ENCODE measurements around the gene PCOLCE2.

PCOLCE2 gene

DNA sequence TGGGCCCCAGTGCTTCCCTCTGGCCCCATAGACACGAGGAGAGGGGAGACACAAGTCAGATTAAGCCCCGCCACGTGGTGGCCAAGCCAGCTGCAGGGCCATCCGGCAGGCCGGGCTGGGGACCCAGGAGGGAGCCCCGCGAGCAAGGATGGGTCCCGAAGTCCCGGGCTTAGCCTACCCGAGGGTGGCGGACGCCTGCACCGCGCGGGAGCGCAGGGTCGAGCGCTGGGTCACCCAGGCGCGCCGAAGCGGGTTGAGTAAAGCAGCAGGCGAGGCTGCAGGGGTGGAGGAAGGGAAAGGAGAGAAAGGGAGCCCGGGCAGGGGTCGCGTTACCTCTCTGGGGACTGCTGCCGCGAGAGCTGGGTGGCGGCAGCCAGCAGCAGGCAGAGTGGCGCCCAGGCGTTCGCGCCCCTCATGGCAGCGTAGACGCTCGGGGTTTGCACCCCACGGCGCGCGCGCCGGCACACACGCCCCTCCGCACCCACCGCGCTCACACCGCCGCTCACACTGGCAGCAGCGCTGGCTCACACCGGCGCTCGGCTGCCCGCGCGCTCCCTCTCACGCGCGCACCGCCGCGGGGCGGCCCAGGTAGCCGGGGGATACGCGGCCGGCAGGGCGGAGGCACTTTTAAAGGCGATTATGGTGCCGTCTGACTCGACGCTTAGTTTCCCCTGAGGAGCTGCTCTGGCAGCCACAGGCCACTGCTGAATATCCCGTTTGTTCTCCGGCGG is at the start of gene PCOLCE2:
PCOLCE2 (minus strand) TSS at position 603 of the 731 bp plus-strand sequence; CDS start at position 416, 187 bp downstream.
- Histone ChIP-seq H3K9me3 (ENCODE audit: low read depth, low read length) (no peaks in the 10 kb centered on the region), H3K36me3 (ENCODE audit: insufficient read depth, low read length) (no peaks in the 10 kb centered on the region), H3K9ac (ENCODE audit: insufficient read length) (peak within 1 kb of the TSS; percentile 61), H3K27ac (no peak within 1 kb of the TSS), H3K4me3 (peak within 1 kb of the TSS; percentile 89)
- no peak for TF ChIP-seq POLR2AphosphoS5 (IDR thresholded peaks at IDR 0.05; ENCODE audit: borderline replicate concordance, low read depth, low read length)
- no peak for DNase-seq (ENCODE audit: low read depth, low spot score)

DNA sequence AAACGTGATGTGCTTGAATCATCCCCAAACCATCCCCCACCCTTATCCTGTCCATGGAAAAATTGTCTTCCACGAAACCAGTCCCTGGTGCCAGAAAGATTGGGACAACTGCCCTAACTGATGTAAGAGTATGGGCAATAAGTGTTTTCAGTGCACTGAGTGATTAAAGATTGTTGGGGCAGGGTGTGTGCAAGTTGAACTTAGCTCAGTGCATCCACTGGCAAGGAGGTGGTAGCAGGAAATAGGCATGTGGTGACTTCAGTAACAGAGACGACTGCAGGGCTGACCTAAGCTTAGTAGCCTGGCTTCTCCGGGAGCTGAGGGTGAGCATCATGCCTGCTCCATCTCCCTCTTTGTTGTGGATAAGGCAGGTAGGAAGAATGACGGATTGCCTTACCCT is 47.1 kb upstream of the PCOLCE2 start:
- H3K4me3 ChIP-seq, result no peak overlapping the region
- no peak for DNase-seq (ENCODE audit: low read depth, low spot score)
- no peak overlapping the region for H3K9ac ChIP-seq (ENCODE audit: insufficient read length)
- no peak overlapping the region for H3K27ac ChIP-seq
- H3K9me3 ChIP-seq (ENCODE audit: low read depth, low read length), result no peaks in the 10 kb centered on the region
- no peaks in the 10 kb centered on the region for H3K36me3 ChIP-seq (ENCODE audit: insufficient read depth, low read length)
- no peak for TF ChIP-seq POLR2AphosphoS5 (IDR thresholded peaks at IDR 0.05; ENCODE audit: borderline replicate concordance, low read depth, low read length)
- no peak for TF ChIP-seq FOXP2 (optimal IDR thresholded peaks at IDR 0.05; ENCODE audit: control extremely low read depth, extremely low read length, insufficient read depth)
- no peak for TF ChIP-seq EZH2 (IDR thresholded peaks at IDR 0.05)

DNA sequence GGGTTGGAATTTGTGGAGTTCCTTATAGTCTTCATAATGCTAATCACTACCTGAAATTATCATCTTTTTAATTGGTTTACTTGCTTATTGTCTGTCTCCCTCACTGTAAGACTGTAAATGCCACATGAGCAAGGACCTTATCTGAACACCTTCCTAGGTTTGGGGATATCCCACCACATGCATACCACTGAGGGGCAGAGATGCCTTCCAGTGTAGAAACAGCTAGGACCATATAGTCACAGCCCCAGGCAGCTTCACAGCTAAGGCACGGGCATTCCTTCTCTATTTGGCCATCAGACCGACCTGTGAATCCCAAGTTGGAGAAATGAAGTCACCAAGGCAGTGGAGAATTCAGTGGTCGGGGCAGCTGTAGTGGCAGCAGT is 46.0 kb upstream of the PCOLCE2 start:
- Histone ChIP-seq H3K9ac (ENCODE audit: insufficient read length) (no peak overlapping the region), H3K36me3 (ENCODE audit: insufficient read depth, low read length) (no peaks in the 10 kb centered on the region), H3K27ac (no peak overlapping the region), H3K4me3 (no peak overlapping the region), H3K9me3 (ENCODE audit: low read depth, low read length) (no peaks in the 10 kb centered on the region)
- TF ChIP-seq FOXP2 (optimal IDR thresholded peaks at IDR 0.05; ENCODE audit: control extremely low read depth, extremely low read length, insufficient read depth), result no peak
- no peak for TF ChIP-seq EZH2 (IDR thresholded peaks at IDR 0.05)
- no peak for TF ChIP-seq POLR2AphosphoS5 (IDR thresholded peaks at IDR 0.05; ENCODE audit: borderline replicate concordance, low read depth, low read length)
- no peak for DNase-seq (ENCODE audit: low read depth, low spot score)

- no peaks in the 10 kb centered on the region for H3K36me3 ChIP-seq (ENCODE audit: insufficient read depth, low read length)
- no peak for DNase-seq (ENCODE audit: low read depth, low spot score)
- no peaks in the 10 kb centered on the region for H3K9me3 ChIP-seq (ENCODE audit: low read depth, low read length)
- H3K4me3 ChIP-seq, result no peak overlapping the region
- H3K9ac ChIP-seq (ENCODE audit: insufficient read length), result no peak overlapping the region
- no peak overlapping the region for H3K27ac ChIP-seq
- TF ChIP-seq EZH2 (IDR thresholded peaks at IDR 0.05), result no peak
- TF ChIP-seq FOXP2 (optimal IDR thresholded peaks at IDR 0.05; ENCODE audit: control extremely low read depth, extremely low read length, insufficient read depth), result no peak
- no peak for TF ChIP-seq POLR2AphosphoS5 (IDR thresholded peaks at IDR 0.05; ENCODE audit: borderline replicate concordance, low read depth, low read length)
Measured at GRCh38 chr3:142934128-142934886, 45.4 kb upstream of the PCOLCE2 start.

GRCh38 chr3:142931222-142931621 is 42.3 kb upstream of the PCOLCE2 start:
- DNase-seq (ENCODE audit: low read depth, low spot score), result no peak
- Histone ChIP-seq H3K4me3 (no peak overlapping the region), H3K36me3 (ENCODE audit: insufficient read depth, low read length) (no peaks in the 10 kb centered on the region), H3K27ac (no peak overlapping the region), H3K9me3 (ENCODE audit: low read depth, low read length) (no peaks in the 10 kb centered on the region), H3K9ac (ENCODE audit: insufficient read length) (no peak overlapping the region)
- no peak for TF ChIP-seq POLR2AphosphoS5 (IDR thresholded peaks at IDR 0.05; ENCODE audit: borderline replicate concordance, low read depth, low read length)
- TF ChIP-seq FOXP2 (optimal IDR thresholded peaks at IDR 0.05; ENCODE audit: control extremely low read depth, extremely low read length, insufficient read depth), result no peak
- no peak for TF ChIP-seq EZH2 (IDR thresholded peaks at IDR 0.05)

GRCh38 chr3:142930463-142930862 is 41.6 kb upstream of the PCOLCE2 start:
- no peak overlapping the region for H3K4me3 ChIP-seq
- DNase-seq (ENCODE audit: low read depth, low spot score), result no peak
- TF ChIP-seq FOXP2 (optimal IDR thresholded peaks at IDR 0.05; ENCODE audit: control extremely low read depth, extremely low read length, insufficient read depth), result no peak
- no peak for TF ChIP-seq POLR2AphosphoS5 (IDR thresholded peaks at IDR 0.05; ENCODE audit: borderline replicate concordance, low read depth, low read length)
- no peak for TF ChIP-seq EZH2 (IDR thresholded peaks at IDR 0.05)

GRCh38 chr3:142929890-142930289 is 41.0 kb upstream of the PCOLCE2 start:
- no peaks in the 10 kb centered on the region for H3K9me3 ChIP-seq (ENCODE audit: low read depth, low read length)
- H3K27ac ChIP-seq, result no peak overlapping the region
- no peak for TF ChIP-seq POLR2AphosphoS5 (IDR thresholded peaks at IDR 0.05; ENCODE audit: borderline replicate concordance, low read depth, low read length)
- no peak for TF ChIP-seq EZH2 (IDR thresholded peaks at IDR 0.05)
- no peak for TF ChIP-seq FOXP2 (optimal IDR thresholded peaks at IDR 0.05; ENCODE audit: control extremely low read depth, extremely low read length, insufficient read depth)
- no peak overlapping the region for H3K9ac ChIP-seq (ENCODE audit: insufficient read length)
- no peak for DNase-seq (ENCODE audit: low read depth, low spot score)
- H3K36me3 ChIP-seq (ENCODE audit: insufficient read depth, low read length), result no peaks in the 10 kb centered on the region
- H3K4me3 ChIP-seq, result no peak overlapping the region

More at GRCh38 chr3:142930463-142930862, 41.6 kb upstream of the PCOLCE2 start:
- Histone ChIP-seq H3K36me3 (ENCODE audit: insufficient read depth, low read length) (no peaks in the 10 kb centered on the region), H3K9ac (ENCODE audit: insufficient read length) (no peak overlapping the region), H3K9me3 (ENCODE audit: low read depth, low read length) (no peaks in the 10 kb centered on the region), H3K27ac (no peak overlapping the region)

- TF ChIP-seq POLR2AphosphoS5 (IDR thresholded peaks at IDR 0.05; ENCODE audit: borderline replicate concordance, low read depth, low read length), result no peak
- TF ChIP-seq EZH2 (IDR thresholded peaks at IDR 0.05), result no peak
- no peak for TF ChIP-seq FOXP2 (optimal IDR thresholded peaks at IDR 0.05; ENCODE audit: control extremely low read depth, extremely low read length, insufficient read depth)
Measured at GRCh38 chr3:142929109-142929508, 40.2 kb upstream of the PCOLCE2 start.

More at GRCh38 chr3:142929109-142929508, 40.2 kb upstream of the PCOLCE2 start:
- no peak for DNase-seq (ENCODE audit: low read depth, low spot score)
- Histone ChIP-seq H3K4me3 (no peak overlapping the region), H3K27ac (no peak overlapping the region), H3K36me3 (ENCODE audit: insufficient read depth, low read length) (no peaks in the 10 kb centered on the region), H3K9ac (ENCODE audit: insufficient read length) (no peak overlapping the region), H3K9me3 (ENCODE audit: low read depth, low read length) (no peaks in the 10 kb centered on the region)

Measured in SK-N-MC (cell line).